GM12801 (cell line): ENCODE measurements around the gene COX20.

Experiments
- TF ChIP-seq, protein P1 (sequence below): IDR thresholded peaks from one replicate; pipeline ENCODE4 v1.5.1; 2011; ENCODE audit warnings: control low read depth; ENCODE audit not compliant: insufficient read length; ENCODE audit errors: extremely low read depth

COX20 gene

DNA sequence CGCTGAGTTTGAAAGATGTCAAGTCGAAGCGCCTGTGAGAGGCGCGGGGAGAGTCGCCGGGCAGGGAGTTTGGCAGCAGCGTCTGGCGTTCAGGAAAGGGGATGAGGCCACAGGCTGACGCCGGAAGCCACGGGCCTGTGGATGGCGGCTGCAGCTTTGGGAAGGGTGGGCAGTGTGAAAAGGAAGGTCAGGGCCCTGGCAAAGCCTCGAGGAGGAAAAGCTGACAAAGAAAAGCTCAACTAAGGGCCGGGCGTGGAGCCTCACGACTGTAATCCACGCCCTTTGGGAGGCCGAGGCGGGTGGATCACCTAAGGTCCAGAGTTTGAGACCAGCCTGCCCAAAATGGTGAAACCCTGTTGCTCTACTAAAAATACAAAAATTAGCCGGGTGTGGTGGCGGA, 25.2 kb upstream of the COX20 start:
- TF ChIP-seq, protein P1, sequence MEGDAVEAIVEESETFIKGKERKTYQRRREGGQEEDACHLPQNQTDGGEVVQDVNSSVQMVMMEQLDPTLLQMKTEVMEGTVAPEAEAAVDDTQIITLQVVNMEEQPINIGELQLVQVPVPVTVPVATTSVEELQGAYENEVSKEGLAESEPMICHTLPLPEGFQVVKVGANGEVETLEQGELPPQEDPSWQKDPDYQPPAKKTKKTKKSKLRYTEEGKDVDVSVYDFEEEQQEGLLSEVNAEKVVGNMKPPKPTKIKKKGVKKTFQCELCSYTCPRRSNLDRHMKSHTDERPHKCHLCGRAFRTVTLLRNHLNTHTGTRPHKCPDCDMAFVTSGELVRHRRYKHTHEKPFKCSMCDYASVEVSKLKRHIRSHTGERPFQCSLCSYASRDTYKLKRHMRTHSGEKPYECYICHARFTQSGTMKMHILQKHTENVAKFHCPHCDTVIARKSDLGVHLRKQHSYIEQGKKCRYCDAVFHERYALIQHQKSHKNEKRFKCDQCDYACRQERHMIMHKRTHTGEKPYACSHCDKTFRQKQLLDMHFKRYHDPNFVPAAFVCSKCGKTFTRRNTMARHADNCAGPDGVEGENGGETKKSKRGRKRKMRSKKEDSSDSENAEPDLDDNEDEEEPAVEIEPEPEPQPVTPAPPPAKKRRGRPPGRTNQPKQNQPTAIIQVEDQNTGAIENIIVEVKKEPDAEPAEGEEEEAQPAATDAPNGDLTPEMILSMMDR = no peak

DNA sequence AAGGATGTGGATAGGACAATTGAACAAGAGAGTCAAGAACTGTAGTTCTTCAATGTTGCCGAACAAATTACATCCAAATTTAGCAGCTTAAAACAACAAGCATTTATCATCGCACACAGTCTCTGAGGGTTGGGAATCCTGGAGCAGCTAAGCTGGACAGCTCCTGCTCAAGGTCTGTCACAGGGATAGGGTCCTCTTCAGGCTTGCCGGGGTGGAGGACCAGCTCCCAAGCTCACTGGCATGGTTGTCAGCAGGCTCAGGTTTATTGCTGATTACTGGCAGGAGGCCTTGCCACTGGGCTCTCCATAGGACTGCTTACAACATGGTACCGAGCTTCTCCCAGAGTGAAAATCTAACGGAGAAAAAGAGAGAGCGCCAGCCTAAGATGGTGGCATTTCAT, 22.1 kb upstream of the COX20 start:
- TF ChIP-seq, protein P1 = no peak

DNA sequence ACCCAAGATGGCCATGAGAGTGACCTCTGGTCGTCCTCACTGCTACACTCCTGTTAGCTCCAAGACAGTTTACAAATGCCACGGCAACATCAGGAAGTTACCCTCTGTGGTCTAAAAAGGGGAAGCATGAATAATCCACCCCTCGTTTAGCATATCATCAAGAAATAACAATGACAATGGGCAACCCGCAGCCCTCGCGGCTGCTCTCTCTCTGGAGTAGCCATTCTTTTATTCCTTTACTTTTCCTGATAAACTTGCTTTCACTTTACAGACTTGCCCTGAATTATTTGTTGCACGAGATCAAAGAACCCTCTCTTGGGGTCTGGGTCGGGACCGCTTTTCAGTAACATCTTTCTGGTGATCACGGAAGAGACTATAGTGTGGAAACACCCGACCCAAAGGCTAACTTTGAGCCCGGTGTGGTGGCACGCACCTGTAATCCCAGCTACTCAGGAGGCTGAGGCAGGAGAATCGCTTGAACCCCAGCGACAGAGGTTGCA, 19.8 kb upstream of the COX20 start:
- TF ChIP-seq, protein P1 = no peak

DNA sequence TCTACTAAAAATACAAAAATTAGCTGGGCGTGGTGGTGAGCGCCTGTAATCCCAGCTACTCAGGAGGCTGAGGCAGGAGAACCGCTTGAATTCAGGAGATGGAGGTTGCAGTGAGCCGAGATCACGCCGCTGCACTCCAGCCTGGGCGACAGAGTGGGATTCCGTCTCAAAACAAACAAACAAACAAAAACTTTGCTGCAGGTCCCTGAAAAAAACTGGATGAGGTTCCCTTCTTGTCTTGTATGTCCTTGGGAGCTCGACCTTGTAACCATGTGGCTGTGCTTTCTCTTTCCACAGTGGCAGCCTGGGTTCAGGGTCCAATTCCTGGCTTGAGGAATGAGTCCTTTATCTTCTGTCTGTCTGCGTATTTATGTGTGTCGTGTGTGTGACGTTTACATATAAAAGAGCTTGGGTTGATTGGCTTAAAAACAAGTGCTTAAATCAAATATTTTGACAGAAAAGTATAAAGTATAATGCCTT, 18.0 kb upstream of the COX20 start:
- TF ChIP-seq, protein P1 = no peak

DNA sequence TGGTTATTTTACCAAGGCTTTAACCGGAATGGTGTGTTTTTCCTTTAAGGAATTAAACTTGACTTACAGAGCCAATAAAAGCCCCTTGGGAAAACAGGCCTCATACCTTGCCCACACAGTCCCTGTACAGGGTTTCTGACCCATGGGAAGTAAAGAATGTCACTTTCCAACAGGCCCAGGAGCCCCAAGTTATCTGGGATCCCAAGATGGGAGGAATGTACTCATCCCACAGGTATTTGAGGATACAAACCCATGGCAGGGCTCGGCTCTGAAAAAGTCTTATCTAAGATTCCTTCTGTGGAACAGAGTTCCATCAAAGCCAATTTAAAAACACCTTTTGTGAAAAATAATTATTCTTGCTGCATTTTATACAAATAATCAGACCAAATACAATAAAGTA, 15.3 kb upstream of the COX20 start:
- TF ChIP-seq, protein P1 = no peak

DNA sequence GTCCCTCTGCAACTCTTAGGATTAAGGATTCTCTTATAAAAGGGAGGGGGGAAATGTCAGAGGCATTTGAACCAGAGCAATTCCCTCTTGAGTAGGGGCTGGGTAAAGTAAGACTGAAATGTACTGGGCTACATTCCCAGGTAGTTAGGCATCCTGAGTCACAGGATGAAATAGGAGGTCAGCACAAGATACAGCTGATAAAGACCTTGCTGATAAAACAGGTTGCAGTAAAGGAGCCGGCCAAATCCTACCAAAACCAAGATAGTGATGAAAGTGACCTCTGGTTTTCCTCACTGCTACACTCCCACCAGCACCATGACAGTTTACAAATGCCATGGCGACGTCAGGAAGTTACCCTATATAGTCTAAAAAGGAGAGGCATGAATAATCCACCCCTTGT, 14.3 kb upstream of the COX20 start:
- TF ChIP-seq, protein P1 = no peak

DNA sequence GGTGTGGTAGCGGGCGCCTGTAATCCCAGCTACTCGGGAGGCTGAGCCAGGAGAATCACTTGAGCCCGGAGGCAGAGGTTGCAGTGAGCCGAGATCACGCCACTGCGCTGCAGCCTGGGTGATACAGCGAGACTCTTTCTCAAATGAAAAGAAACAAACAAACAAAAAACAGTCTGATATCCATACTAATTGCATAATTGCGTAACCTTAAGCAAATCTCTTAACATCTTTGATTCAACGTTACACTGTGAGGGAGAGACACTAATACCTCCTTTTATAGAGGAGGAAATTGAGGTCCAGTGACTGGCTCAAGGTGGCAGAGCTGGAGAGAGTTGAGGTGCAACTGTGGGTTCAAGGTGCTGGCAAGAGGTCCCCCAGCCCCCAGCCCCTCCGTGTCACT, 12.6 kb upstream of the COX20 start:
- TF ChIP-seq, protein P1 = no peak
